ENCODE results near the gene FAM118A.
"Not testable (repeated sequence)": the region's sequence is repeated elsewhere in the genome, so short reads cannot be mapped to it uniquely, and the experiment has no call there.

FAM118A gene

DNA sequence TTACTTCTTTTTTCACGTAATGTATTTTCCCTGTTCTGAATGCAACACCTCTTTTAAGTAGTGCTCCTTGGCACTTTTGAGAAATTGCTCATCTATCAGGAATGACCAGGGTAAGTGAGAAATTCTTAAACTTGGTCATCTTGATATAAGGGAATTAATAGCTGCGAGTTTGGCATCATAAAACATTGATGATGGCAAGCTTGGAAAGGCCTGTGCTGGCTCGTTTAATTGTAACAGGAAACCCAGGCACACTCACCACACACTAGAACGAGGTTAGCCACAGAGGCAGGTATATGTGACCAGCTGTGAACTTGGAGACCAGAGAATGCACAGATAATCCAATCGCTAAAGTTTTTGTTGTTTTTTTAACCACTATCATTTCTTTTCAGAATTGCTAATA, 24.3 kb downstream of the FAM118A start:
- no peak for DNase-seq

- no peak for DNase-seq
These were observed 24.8 kb downstream of the FAM118A start for GRCh38 chr22:45334528-45334927.

GRCh38 chr22:45335021-45335818, 25.5 kb downstream of the FAM118A start:
- DNase-seq: no peak

DNA sequence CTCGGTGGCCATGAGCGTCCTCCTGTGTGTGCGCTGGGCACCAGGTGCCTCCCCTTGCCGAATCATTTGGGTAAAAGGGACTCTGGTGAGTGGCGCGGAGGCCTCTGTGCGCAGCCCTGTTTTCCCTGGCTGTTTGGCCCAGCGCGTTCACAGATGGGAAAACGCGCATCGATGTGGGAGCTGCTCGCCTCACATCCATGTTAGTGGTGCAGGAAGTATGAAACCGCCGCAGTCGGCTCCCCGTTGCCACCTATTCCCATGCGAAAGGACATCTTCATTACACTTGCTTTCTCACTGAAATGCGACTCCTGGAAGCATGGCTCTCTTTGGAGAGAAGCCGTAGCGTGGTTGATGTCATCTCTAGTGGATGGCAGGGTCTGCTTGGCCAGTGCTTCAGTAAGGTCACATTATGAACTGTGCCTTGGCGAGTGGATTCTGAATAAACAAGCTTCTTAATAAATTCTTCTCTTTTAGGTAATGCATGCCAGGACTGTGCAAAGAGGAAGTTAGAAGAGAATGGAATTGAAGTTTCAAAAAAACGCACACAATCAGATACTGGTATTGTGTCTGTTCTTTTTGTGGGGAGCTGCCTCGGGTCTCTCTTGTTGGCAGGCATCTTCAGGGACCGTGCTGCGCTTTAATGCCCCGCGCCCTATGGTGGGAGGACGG, 26.3 kb downstream of the FAM118A start:
- DNase-seq: no peak

GRCh38 chr22:45336971-45337431, 27.3 kb downstream of the FAM118A start:
- peak; percentile 54 to 85 for DNase-seq

DNA sequence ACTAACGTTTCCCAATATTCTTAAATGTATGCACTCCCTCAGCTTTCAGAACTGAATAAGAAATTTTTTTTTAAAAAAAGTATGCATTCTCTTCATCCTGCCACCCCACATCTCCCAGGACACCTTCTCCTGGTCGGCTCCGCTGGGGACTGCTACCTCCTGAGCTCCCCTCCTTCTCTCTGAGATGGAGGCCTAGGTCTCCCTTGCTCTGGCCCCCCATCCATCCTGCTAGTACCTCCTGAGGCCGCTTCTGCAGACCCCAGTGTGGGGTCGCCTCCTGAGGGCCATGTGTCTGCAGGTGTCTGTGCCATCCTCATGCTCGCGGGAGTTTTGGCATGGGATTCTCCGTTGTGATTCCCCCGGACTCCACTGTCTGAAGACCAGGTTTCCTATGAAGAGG, 27.8 kb downstream of the FAM118A start:
- DNase-seq: no peak

DNA sequence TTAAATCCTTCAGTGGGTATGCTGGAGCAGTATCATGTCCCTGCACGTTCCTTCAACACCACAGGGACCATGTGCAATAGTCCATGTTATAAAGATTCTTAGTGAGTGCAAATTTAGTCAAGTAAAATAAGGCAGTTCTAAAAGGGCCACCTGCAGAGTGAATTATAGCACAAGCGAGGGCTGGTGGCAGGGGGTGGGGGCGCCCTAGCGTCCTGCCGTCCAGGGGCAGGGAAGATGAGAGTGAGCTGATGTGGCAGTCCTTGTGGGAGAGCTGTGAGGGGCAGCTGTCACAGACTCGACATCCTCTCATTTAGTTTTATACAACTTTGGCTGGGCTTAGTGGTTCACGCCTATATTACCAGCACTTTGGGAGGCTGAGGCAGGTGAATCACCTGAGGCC, 29.1 kb downstream of the FAM118A start:
- no peak for DNase-seq

DNA sequence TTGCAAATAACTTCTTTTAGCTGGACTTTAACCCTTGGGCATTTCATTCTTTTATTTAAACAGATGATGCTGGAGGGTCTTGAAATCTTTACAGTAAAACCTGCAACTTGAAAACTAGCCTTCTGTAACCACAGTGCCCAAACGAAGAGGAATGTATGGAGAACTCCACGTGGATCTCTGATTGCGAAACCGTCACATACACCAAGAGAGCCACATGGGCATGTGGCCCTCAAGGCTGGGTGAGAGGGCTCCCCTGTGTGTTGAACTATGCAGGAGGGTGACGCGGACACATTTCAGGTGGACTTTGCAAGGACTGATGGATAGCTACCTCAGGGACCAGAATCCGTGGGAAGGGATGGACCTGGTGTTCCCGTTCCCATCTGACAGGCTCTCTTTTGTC, 30.6 kb downstream of the FAM118A start:
- DNase-seq: no peak

- no peak for DNase-seq
These were observed 31.8 kb downstream of the FAM118A start for GRCh38 chr22:45341498-45341897.

DNA sequence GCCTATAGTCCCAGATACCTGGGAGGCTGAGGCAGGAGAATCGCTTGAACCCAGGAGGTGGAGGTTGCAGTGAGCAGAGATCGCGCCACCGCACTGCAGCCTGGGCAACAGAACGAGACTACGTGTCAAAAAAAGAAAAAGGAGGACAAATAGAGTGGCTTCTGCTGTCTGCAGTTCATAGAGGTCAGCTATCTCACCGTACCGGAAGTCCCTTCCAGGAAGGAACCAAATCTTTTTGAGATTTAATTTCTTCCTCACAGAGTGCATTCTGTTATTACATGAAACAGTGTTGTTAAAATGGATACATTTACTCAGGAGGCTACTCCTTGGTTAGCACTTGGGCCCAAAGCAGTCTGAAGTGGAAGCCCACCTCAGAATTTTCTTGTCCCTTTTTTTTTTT, 33.4 kb downstream of the FAM118A start:
- no peak for DNase-seq

- no peak for DNase-seq
These were observed 34.6 kb downstream of the FAM118A start for GRCh38 chr22:45344334-45344733.

GRCh38 chr22:45349916-45350315, 40.2 kb downstream of the FAM118A start:
- DNase-seq: no peak

DNA sequence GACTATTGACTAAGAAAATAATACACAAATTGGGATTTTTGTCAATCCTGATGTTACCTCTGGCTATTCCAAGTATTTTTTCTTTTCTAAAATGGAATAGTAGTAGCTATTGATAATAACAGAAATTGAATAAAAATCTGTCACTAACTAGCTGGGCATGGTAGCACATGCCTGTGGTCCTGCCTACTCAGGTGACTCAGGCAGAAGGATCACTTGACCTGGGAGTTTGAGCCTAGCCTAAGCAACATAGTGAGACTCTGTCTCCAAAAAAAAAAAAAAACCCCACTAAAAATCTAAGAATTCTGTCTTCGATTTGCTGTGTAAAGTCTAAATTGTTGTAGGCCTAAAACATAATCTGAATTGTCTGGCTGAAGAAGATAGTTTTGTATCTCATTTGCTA, 42.2 kb downstream of the FAM118A start:
- no peak for DNase-seq

DNA sequence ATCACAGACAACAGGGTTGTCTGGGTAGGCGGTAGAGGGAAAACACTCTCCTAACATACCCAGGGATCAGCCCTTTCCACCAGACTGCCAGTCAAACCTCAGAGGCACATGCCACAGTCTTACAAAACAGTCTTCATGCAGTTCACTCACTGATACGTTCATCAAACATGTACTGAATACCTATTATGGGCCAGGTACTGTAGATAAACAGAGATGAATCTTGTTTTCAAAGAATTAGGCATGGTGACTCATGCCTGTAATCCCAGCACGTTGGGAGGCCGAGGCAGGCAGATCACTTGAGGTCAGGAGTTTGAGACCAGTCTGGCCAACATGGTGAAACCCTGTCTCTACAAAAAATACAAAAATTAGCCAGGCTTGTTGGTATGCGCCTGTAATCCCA, 43.0 kb downstream of the FAM118A start:
- not testable (repeated sequence) for DNase-seq

GRCh38 chr22:45353786-45354185, 44.1 kb downstream of the FAM118A start:
- DNase-seq: no peak

- no peak for DNase-seq
These were observed 47.8 kb downstream of the FAM118A start for GRCh38 chr22:45357490-45357889.

GRCh38 chr22:45358127-45358526, 48.4 kb downstream of the FAM118A start:
- DNase-seq: no peak

- DNase-seq: no peak
These were observed 49.9 kb downstream of the FAM118A start for GRCh38 chr22:45359627-45360026.

- DNase-seq: no peak
These were observed 57.0 kb downstream of the FAM118A start for GRCh38 chr22:45366713-45367112.

GRCh38 chr22:45373592-45373991, 63.9 kb downstream of the FAM118A start:
- not testable (repeated sequence) for DNase-seq

GRCh38 chr22:45376009-45376408, 66.3 kb downstream of the FAM118A start:
- DNase-seq: no peak

- DNase-seq: no peak
These were observed 67.0 kb downstream of the FAM118A start for GRCh38 chr22:45376703-45377102.

GRCh38 chr22:45381348-45381747, 71.6 kb downstream of the FAM118A start:
- DNase-seq: no peak

DNA sequence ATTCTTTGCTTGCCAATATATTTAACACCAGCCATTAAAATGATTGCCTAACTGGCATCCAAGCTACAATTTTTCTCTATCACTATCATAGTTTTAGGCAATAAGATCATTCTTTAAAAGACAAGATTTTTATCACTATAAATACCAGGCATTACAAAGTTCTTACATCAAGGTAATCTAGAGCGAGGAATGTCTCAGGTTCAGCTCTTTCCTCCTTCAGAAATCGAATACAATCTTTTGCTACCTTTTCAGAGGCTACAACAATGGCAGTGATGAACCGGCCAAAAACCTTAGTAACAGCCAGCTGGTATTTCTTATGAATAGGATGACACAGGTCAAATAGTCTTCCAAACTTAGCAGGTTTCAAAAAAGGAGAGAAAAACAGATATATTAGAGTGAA, 79.8 kb downstream of the FAM118A start:
- DNase-seq: no peak
